K562 (cell line): ENCODE results near the gene LTBP2. TPM values are rescaled to one million over a fixed set of nuclear protein-coding genes. Genes with fewer than 3 reads are reported as not detected.

ENCODE experiments used
- ATAC-seq: fragments of 200-7000 bp; cut with Tn5 transposase; 3 replicates; pipeline ENCODE4 v1.9.1; 2020; ENCODE audit warnings: moderate library complexity
- BruUV-seq: library from RNA; stranded (reverse); fragments of 400-500 nt; replicated peaks from 2 replicates; lab custom pipeline; 2021; lab: Mats Ljungman, UMichigan
- CTCF ChIA-PET: fragments of 300-600 bp; formaldehyde crosslinking; extraction: SDS; loops from one replicate; lab custom pipeline; 2021; ENCODE audit warnings: low intra/inter-chr PET ratio; lab: Yijun Ruan, JAX
- POLR2A ChIA-PET: fragments of 300-600, 350-650 bp; sonication (Branson Sonifier 250); formaldehyde crosslinking; extraction: SDS; loops from one replicate; lab custom pipeline; 2021; ENCODE audit warnings: antibody characterized with exemption, inconsistent platforms; lab: Yijun Ruan, JAX
- DNase-seq, 4 experiments: peaks; one replicate each; pipeline versions ENCODE4 v3.0.0 to v3.0.0-alpha.2; 2011 to 2018; ENCODE audit warnings: low spot score in 3 of 4, mixed read lengths in 3 of 4; ENCODE audit errors: extremely low read depth in 1 of 4
- FAIRE-seq: peaks from 2 replicates; lab custom pipeline; 2011; peaks lifted over from hg19 to GRCh38; lab: Jason Lieb, UNC
- H2AFZ ChIP-seq: 2 replicates; pipeline ENCODE4 v1.6.0; 2011; ENCODE audit warnings: low read depth, low read length, control low read depth, inconsistent platforms
- H3K27ac ChIP-seq: fragments of 200-600 bp; 3 replicates; pipeline ENCODE4 v1.8.0; 2011; ENCODE audit warnings: low read depth, mild to moderate bottlenecking, control low read depth, inconsistent platforms, low read length, moderate library complexity, mixed read lengths; ENCODE audit errors: extremely low read depth
- H3K27me3 ChIP-seq, 2 experiments: fragments of 300-600 bp in 1 of 2; 2 replicates in 1 of 2; 3 replicates in 1 of 2; pipeline versions ENCODE4 v1.6.0 to v1.8.0; 2011; ENCODE audit warnings: inconsistent platforms in 2 of 2, low read length in 2 of 2, mild to moderate bottlenecking in 1 of 2, mixed read lengths in 1 of 2, moderate library complexity in 1 of 2; ENCODE audit not compliant: control insufficient read depth in 2 of 2, insufficient read depth in 2 of 2
- H3K36me3 ChIP-seq: fragments of 300-600 bp; 3 replicates; pipeline ENCODE4 v1.8.0; 2011; ENCODE audit warnings: mild to moderate bottlenecking, low read length, inconsistent platforms; ENCODE audit not compliant: control insufficient read depth, insufficient read depth
- H3K4me1 ChIP-seq, 2 experiments: fragments of 200-600 bp in 1 of 2; replicated peaks in 1 of 2; 2 replicates in 1 of 2; 3 replicates in 1 of 2; pipeline versions ENCODE4 v1.5.1 to v1.8.0; 2011; ENCODE audit warnings: inconsistent platforms in 2 of 2, low read length in 2 of 2, mild to moderate bottlenecking in 1 of 2, mixed read lengths in 1 of 2, moderate library complexity in 1 of 2; ENCODE audit not compliant: control insufficient read depth in 2 of 2, insufficient read depth in 2 of 2
- H3K4me2 ChIP-seq: 2 replicates; pipeline ENCODE4 v1.6.1; 2011; ENCODE audit warnings: low read length, control low read depth, inconsistent platforms, mixed read lengths; ENCODE audit not compliant: insufficient read depth
- H3K4me3 ChIP-seq: fragments of 200-600 bp; sonication (generic), shearing (Covaris generic); 2 replicates; pipeline ENCODE4 v1.5.1; 2016; ENCODE audit warnings: control low read depth, inconsistent platforms
- H3K79me2 ChIP-seq: fragments of 200-600 bp; 3 replicates; pipeline ENCODE4 v1.8.0; 2011; ENCODE audit warnings: low read length, inconsistent platforms; ENCODE audit not compliant: control insufficient read depth, insufficient read depth
- H3K9ac ChIP-seq, 2 experiments: 2 replicates each; pipeline versions ENCODE4 v1.6.0 to v1.6.1; 2011; ENCODE audit warnings: low read depth in 2 of 2, low read length in 2 of 2, control low read depth in 1 of 2, inconsistent platforms in 1 of 2, mild to moderate bottlenecking in 1 of 2, mixed read lengths in 1 of 2; ENCODE audit not compliant: insufficient read depth in 1 of 2
- H3K9me1 ChIP-seq: one replicate; pipeline ENCODE4 v1.6.0; 2011; ENCODE audit warnings: inconsistent platforms, mild to moderate bottlenecking, low read length, moderate library complexity; ENCODE audit not compliant: control insufficient read depth, insufficient read depth
- H3K9me3 ChIP-seq: replicated peaks from 2 replicates; pipeline ENCODE4 v1.5.1; 2011; ENCODE audit warnings: low read depth, low read length, inconsistent platforms; ENCODE audit not compliant: control insufficient read depth, insufficient read depth
- H4K20me1 ChIP-seq: replicated peaks from 2 replicates; pipeline ENCODE4 v1.6.1; 2011; ENCODE audit warnings: low read length, inconsistent platforms, mixed read lengths; ENCODE audit not compliant: control insufficient read depth, insufficient read depth
- BCL6 ChIP-seq: fragments of 250-450 bp; sonication (Bioruptor Pico); IDR thresholded peaks from 2 replicates; pipeline ENCODE4 v1.4.0; 2020
- MAFF ChIP-seq: IDR thresholded peaks from 2 replicates; pipeline ENCODE4 v1.6.1; 2012; ENCODE audit warnings: low read length, improper control_type of control experiment
- MAFG ChIP-seq: fragments of 450-650 bp; conservative IDR thresholded peaks from 2 replicates; pipeline ENCODE4 v1.6.1; 2016; ENCODE audit warnings: missing genetic modification characterization, missing compliant biosample characterization
- MAFK ChIP-seq: IDR thresholded peaks from 2 replicates; pipeline ENCODE4 v1.6.1; 2011; ENCODE audit warnings: low read length, improper control_type of control experiment
- SREBF2 ChIP-seq: sonication (generic); formaldehyde crosslinking; IDR thresholded peaks from 2 replicates; pipeline ENCODE4 v1.4.0; 2020; ENCODE audit warnings: mild to moderate bottlenecking, missing genetic modification reagents
- TAF9B ChIP-seq: fragments of 450-650 bp; IDR thresholded peaks from 2 replicates; pipeline ENCODE4 v1.6.1; 2018; ENCODE audit warnings: mild to moderate bottlenecking; ENCODE audit not compliant: partially characterized antibody
- ZC3H11A ChIP-seq: IDR thresholded peaks from 2 replicates; pipeline ENCODE4 v1.6.1; 2012; ENCODE audit warnings: low read depth, low read length, improper control_type of control experiment
- WGBS: fragments of 100-300 bp; shearing (Covaris generic); methylation state at CpG from one replicate; pipeline ENCODE4 v1.1.6; 2016; ENCODE audit warnings: low coverage, mixed read lengths; ENCODE audit not compliant: insufficient coverage; ENCODE audit errors: missing lambda C conversion rate; 5-methylcytosine and 5-hydroxymethylcytosine counted together
- in situ Hi-C: fragments of 300-500 bp; cut with MboI; formaldehyde crosslinking; loops from 4 replicates; pipeline ENCODE4 v1.15.0; 2018; ENCODE audit warnings: inconsistent platforms, mixed read lengths
- intact Hi-C: fragments of 100-400 bp; cut with micrococcal nuclease; formaldehyde crosslinking; loops from 2 replicates; pipeline ENCODE4 v1.14.2; 2022
- polyA plus RNA-seq, 8 experiments: library from polyadenylated mRNA; depleted of rRNA in 4 of 8; stranded (reverse) in 5 of 8; unstranded in 3 of 8; fragments of >200 nt; fragmentation: Nextera tagmentation in 2 of 8; fragmentation: Illumina TruSeq in 1 of 8; extraction: Ambion mirVana in 2 of 8; extraction: Trizol in 1 of 8; gene quantifications; 2 replicates each; pipeline versions ENCODE4 v1.2.1 to v1.2.3, GENCODE V29; 2011 to 2014; ENCODE audit warnings: inconsistent platforms in 1 of 8, missing spikeins in 1 of 8
- total RNA-seq, 7 experiments: library from RNA; depleted of rRNA in 6 of 7; stranded (reverse); fragments of >200 nt in 6 of 7; fragmentation: Illumina TruSeq in 2 of 7; extraction: Trizol in 2 of 7; gene quantifications; 2 replicates each; pipeline versions ENCODE4 v1.2.1 to v1.2.3, GENCODE V29; 2011 to 2021; ENCODE audit warnings: low replicate concordance in 1 of 7
- TF ChIP-seq, protein P1 (sequence below): fragments of 450-650 bp; IDR thresholded peaks from 2 replicates; pipeline ENCODE4 v1.6.1; 2018; ENCODE audit warnings: mild to moderate bottlenecking, low read depth; ENCODE audit not compliant: partially characterized antibody
- TF ChIP-seq, protein P2 (sequence below): fragments of 250-450 bp; sonication (Bioruptor Pico); IDR thresholded peaks from 2 replicates; pipeline ENCODE4 v1.9.0; 2021; ENCODE audit warnings: mild to moderate bottlenecking, inconsistent platforms

Gene LTBP2
- total and polyA plus RNA-seq, 9 of the 15 experiments (the other 6 are each of a cell fraction or from before 2014, with no cell fraction given) = under 0.01 to 0.18 (median 0.03) TPM; not detected in 3

DNA sequence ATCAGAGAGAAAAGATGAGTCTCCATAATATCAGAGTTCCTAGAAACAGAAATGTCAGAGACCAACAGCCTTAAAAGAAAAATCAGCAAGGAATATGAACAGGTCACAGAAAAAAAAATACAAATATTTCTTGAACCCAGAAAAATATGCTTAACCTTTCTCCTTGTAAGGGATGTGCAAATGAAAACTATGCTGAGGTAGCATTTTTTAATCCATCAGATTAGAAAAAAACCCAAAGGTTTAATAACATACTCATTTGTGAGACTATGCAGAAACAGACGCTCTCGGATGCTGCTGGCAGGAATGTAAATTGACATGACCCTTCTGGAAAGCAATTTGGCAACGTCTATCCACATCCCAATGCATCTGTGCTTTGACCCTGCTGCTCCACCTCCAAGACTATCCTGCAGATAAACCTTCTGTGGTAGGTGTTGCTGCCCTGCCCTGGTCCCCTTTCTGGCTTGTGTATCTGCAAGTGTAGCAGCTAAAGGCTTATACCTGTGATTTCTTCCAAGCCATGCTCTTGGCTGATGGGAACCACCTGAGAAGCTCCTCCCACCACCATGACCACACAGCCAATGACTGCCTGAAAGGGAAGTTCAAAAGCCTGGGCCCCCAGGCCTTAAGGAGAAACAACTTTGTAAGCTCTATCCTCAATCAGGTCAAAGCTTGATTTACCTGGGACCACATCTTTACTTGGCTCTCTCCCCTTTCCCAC, 49.4 kb downstream of the LTBP2 start (continued):
- TF ChIP-seq, protein P1, sequence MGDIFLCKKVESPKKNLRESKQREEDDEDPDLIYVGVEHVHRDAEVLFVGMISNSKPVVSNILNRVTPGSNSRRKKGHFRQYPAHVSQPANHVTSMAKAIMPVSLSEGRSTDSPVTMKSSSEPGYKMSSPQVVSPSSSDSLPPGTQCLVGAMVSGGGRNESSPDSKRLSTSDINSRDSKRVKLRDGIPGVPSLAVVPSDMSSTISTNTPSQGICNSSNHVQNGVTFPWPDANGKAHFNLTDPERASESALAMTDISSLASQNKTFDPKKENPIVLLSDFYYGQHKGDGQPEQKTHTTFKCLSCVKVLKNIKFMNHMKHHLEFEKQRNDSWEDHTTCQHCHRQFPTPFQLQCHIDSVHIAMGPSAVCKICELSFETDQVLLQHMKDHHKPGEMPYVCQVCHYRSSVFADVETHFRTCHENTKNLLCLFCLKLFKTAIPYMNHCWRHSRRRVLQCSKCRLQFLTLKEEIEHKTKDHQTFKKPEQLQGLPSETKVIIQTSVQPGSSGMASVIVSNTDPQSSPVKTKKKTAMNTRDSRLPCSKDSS = no peak
- TF ChIP-seq MAFF (peak; percentile 74), MAFG (tag) (peak; percentile 75), MAFK (peak; percentile 67), SREBF2 (no peak), TAF9B (no peak)

DNA sequence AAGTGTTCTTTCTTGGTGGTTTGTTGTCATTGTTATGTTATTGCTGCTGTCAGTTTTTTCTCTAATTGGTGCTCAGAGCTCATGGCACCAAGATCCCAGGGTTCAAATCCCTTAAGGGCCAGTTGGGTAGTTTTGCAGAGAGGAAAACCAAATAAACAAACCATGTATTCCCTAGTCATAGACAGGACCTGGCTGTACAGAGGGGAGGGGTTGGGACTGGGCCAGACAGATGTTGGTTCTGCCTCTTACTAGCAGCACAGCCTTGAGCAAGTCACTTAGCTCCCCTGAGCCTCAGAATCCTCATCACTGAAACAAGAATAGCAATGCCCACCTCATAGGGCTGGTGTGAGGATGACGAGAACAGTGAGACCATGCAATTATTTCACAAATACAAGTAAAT, 53.4 kb downstream of the LTBP2 start:
- Histone ChIP-seq H2AFZ (no peak overlapping the region), H3K79me2 (no peaks in the 10 kb centered on the region), H3K9me1 (no peaks in the 10 kb centered on the region), H3K9ac (no peak overlapping the region), H3K9me3 (no peaks in the 10 kb centered on the region), H3K36me3 (no peaks in the 10 kb centered on the region), H3K27ac (no peak overlapping the region), H3K4me3 (no peak overlapping the region), H3K27me3 (peaks cover 8 to 20% of the 10 kb centered on the region in 2 experiments; a peak in 4 of 5 replicates), H3K4me1 (no peaks in the 10 kb centered on the region; a peak in 1 of 5 replicates), H3K4me2 (no peak overlapping the region), H4K20me1 (no peaks in the 10 kb centered on the region)
- BruUV-seq = no TSS peak
- in situ Hi-C loops (no loop called here), intact Hi-C loops (no loop called here)
- ChIA-PET POLR2A (no interaction called here), CTCF (no interaction called here)
- 0% methylated on average over 1 of the region's 1 CpG for WGBS
- DNase-seq (no peak), ATAC-seq (no peak), FAIRE-seq (no peak)
- no peak for TF ChIP-seq BCL6 (CRISPR knock-in tag)
- no peak for TF ChIP-seq ZC3H11A
- TF ChIP-seq, protein P2, sequence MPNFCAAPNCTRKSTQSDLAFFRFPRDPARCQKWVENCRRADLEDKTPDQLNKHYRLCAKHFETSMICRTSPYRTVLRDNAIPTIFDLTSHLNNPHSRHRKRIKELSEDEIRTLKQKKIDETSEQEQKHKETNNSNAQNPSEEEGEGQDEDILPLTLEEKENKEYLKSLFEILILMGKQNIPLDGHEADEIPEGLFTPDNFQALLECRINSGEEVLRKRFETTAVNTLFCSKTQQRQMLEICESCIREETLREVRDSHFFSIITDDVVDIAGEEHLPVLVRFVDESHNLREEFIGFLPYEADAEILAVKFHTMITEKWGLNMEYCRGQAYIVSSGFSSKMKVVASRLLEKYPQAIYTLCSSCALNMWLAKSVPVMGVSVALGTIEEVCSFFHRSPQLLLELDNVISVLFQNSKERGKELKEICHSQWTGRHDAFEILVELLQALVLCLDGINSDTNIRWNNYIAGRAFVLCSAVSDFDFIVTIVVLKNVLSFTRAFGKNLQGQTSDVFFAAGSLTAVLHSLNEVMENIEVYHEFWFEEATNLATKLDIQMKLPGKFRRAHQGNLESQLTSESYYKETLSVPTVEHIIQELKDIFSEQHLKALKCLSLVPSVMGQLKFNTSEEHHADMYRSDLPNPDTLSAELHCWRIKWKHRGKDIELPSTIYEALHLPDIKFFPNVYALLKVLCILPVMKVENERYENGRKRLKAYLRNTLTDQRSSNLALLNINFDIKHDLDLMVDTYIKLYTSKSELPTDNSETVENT = no peak
